Gastrocnemius medialis (tissue), 4 donors: ENCODE results near the gene PPP2R1B. TPM values are rescaled to one million over a fixed set of nuclear protein-coding genes. Genes with fewer than 3 reads are reported as not detected.
"Not testable (repeated sequence)": the region's sequence is repeated elsewhere in the genome, so short reads cannot be mapped to it uniquely, and the experiment has no call there.

Source experiments
- ATAC-seq, 2 donors: fragments of 150-250 bp; one replicate each; pipeline ENCODE4 v1.9.1; 2016
- DNase-seq, 2 donors: peaks; one replicate each; pipeline ENCODE4 v3.0.0-alpha.2; 2019
- H3K27ac ChIP-seq, 4 donors: fragments of 200-600 bp; sonication (generic); 1 replicate in 1 of 4; 2 replicates in 3 of 4; pipeline ENCODE4 v1.5.1; 2016 to 2018; ENCODE audit warnings: mild to moderate bottlenecking in 2 of 4, moderate library complexity in 1 of 4
- H3K27me3 ChIP-seq, 3 donors: fragments of 200-600 bp; sonication (generic) in 2 of 3; 1 replicate in 1 of 3; 2 replicates in 2 of 3; pipeline versions ENCODE4 v1.5.1 to v1.6.0; 2016 to 2019; ENCODE audit warnings: mild to moderate bottlenecking in 1 of 3, moderate library complexity in 1 of 3
- H3K36me3 ChIP-seq, 2 donors: fragments of 200-600 bp; sonication (generic) in 1 of 2; one replicate each; pipeline ENCODE4 v1.5.1; 2017 to 2018
- H3K4me1 ChIP-seq, 2 donors: fragments of 200-600 bp; sonication (generic) in 1 of 2; one replicate each; pipeline ENCODE4 v1.5.1; 2016 to 2017; ENCODE audit warnings: mild to moderate bottlenecking in 2 of 2
- H3K4me3 ChIP-seq, 4 donors: fragments of 200-600 bp; sonication (generic) in 3 of 4; 1 replicate in 1 of 4; 2 replicates in 3 of 4; pipeline ENCODE4 v1.5.1; 2016 to 2019; ENCODE audit warnings: mild to moderate bottlenecking in 2 of 4
- H3K9me3 ChIP-seq, 3 donors: fragments of 200-600 bp; sonication (generic) in 2 of 3; 1 replicate in 1 of 3; 2 replicates in 2 of 3; pipeline ENCODE4 v1.5.1; 2016 to 2019
- POLR2A ChIP-seq, 2 donors: fragments of 450-650 bp; IDR thresholded peaks; one replicate each; pipeline ENCODE4 v1.6.1; 2017; ENCODE audit warnings: antibody characterized with exemption in 2 of 2, mild to moderate bottlenecking in 2 of 2, moderate library complexity in 2 of 2
- in situ Hi-C, 4 donors: fragments of 200-750 bp; cut with MboI; loops; one replicate each; pipeline versions ENCODE4 v1.15.0 to v1.8.0; 2017; ENCODE audit warnings: low sequenced_read_pairs in 4 of 4
- intact Hi-C: fragments of 100-400 bp; cut with DNase I; formaldehyde crosslinking; loops from one replicate; pipeline ENCODE4 v1.15.1; 2023; ENCODE audit warnings: low total_unique reads
- total RNA-seq, 4 donors: library from RNA; depleted of rRNA; stranded (reverse); fragments of >200 nt; gene quantifications; one replicate each; pipeline versions ENCODE4 v1.1.0 to v1.2.3, GENCODE V29; 2016
- TF ChIP-seq, protein P1 (sequence below), 5 experiments: fragments of 450-650 bp in 3 of 5; fragments of 200-600 bp in 2 of 5; sonication (generic) in 2 of 5; IDR thresholded peaks in 4 of 5; conservative IDR thresholded peaks in 1 of 5; 1 replicate in 4 of 5; 2 replicates in 1 of 5; pipeline ENCODE4 v1.5.1; 2016 to 2019; ENCODE audit warnings: antibody characterized with exemption in 5 of 5, mild to moderate bottlenecking in 3 of 5, moderate library complexity in 3 of 5

PPP2R1B gene
- total RNA-seq, 4 donors from 2014 or later, result 7.3 to 16.0 (median 9.4) TPM

DNA sequence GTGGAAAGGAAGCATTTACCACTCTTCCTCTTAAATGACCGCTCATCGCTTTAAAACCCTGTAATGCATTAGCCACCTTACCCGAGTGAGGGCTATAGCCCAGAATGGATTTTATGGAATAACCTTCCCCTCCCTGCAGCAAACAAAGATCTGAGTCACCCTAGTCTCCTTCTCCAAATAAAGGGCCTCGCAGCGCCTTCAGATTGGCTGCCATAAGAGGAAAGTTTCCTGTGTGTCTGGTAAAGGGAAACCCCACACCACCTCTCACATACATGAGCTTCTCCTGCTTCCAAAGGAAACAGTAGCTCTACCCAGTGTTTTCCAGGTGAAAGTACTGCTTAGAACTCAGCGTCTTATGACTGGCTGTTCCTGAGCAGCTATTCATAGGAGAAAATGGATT lies 47.8 kb downstream of the PPP2R1B start:
- TF ChIP-seq, protein P1, sequence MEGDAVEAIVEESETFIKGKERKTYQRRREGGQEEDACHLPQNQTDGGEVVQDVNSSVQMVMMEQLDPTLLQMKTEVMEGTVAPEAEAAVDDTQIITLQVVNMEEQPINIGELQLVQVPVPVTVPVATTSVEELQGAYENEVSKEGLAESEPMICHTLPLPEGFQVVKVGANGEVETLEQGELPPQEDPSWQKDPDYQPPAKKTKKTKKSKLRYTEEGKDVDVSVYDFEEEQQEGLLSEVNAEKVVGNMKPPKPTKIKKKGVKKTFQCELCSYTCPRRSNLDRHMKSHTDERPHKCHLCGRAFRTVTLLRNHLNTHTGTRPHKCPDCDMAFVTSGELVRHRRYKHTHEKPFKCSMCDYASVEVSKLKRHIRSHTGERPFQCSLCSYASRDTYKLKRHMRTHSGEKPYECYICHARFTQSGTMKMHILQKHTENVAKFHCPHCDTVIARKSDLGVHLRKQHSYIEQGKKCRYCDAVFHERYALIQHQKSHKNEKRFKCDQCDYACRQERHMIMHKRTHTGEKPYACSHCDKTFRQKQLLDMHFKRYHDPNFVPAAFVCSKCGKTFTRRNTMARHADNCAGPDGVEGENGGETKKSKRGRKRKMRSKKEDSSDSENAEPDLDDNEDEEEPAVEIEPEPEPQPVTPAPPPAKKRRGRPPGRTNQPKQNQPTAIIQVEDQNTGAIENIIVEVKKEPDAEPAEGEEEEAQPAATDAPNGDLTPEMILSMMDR (IDR thresholded peaks at IDR 0.05 in 4 of 5, conservative IDR thresholded peaks at IDR 0.05 in 1 of 5), result no peak
- peak; percentile 26 to 76 for TF ChIP-seq POLR2A (IDR thresholded peaks at IDR 0.05)
- DNase-seq (peak in 1 of 2 donors; percentile 70), ATAC-seq (peak; percentile 93)
- in situ Hi-C loops (no loop called here), intact Hi-C loops (loop anchor here (2.0 to 5.0 kb wide), 2 partner anchors 14 to 116 kb away; partner anchors contain the start of gene SIK2)
- H3K4me1 ChIP-seq, result peaks cover 27 to 29% of the 10 kb centered on the region in 2 donors
- H3K36me3 ChIP-seq, result peaks cover 0 to 41% of the 10 kb centered on the region in 2 donors
- H3K27ac ChIP-seq, result peak overlapping the region; percentile 85 to 97 (median 88)
- H3K27me3 ChIP-seq, result no peaks in the 10 kb centered on the region
- H3K4me3 ChIP-seq, result peak overlapping the region in 2 of 4 donors; percentile 0 to 17
- H3K9me3 ChIP-seq, result no peaks in the 10 kb centered on the region

DNA sequence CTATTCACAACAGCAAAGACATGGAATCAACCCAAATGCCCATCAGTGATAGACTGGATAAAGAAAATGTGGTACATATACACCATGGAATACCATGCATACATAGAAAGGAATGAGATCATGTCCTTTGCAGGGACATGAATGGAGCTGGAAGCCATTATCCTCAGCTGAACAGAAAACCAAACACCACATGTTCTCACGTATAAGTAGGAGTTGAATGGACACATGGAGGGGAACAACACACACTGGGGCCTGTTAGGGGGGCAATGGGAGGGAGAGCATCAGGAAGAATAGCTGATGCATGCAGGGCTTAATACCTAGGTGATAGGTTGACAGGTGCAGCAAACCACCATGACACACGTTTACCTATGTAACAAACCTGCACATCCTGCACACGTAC lies 48.5 kb downstream of the PPP2R1B start:
- H3K27me3 ChIP-seq, H3K4me3 ChIP-seq, ATAC-seq, DNase-seq, H3K9me3 ChIP-seq, in situ Hi-C loops: not testable (repeated sequence)
- Histone ChIP-seq H3K4me1 (peaks cover 27 to 29% of the 10 kb centered on the region in 2 donors), H3K36me3 (peaks cover 0 to 33% of the 10 kb centered on the region in 2 donors), H3K27ac (peak overlapping the region; percentile 85 to 97 (median 88))
- intact Hi-C loops, result loop anchor here (2.0 to 5.0 kb wide), 2 partner anchors 13 to 115 kb away; partner anchors contain the start of gene SIK2

DNA sequence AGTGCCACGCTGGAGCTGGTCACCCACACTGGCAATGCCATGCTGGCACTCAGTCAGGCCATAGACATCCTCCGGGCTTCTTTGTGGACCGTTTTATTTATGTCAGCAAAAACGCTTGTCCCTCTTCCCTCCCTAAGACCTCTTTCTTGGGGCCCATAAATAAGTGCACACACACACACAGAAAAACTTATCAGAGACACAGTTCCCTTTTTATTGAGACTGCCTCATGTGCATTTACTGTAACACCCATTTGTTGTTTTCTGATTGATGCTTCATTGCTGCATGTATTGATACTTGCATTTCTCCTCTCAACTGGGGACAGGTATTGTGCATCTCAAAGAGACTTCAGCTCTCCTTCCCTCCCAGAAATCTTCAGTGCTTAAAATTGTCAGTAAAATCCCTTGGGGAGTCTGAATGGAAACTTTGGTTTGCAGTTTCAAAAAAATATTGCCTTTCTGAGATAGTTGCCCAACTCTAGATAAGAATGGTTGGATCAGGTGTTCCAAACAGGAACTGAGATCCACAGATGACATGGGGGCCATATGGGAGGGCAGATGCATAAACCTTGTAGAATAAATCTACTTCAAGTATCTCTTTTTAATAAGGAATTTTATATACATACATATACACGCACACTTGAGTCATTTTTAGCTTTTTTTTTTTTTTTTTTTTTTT lies 50.9 kb downstream of the PPP2R1B start:
- H3K4me3 ChIP-seq, result no peak overlapping the region
- H3K4me1 ChIP-seq, result peaks cover 27 to 29% of the 10 kb centered on the region in 2 donors
- no peaks in the 10 kb centered on the region for H3K9me3 ChIP-seq
- peak overlapping the region; percentile 17 to 55 (median 30) for H3K27ac ChIP-seq
- DNase-seq (no peak), ATAC-seq (no peak)
- intact Hi-C loops (loop anchor here (5.0 kb wide), 1 partner anchor 113 kb away; the partner anchor contains the start of gene SIK2), in situ Hi-C loops (no loop called here)
- TF ChIP-seq POLR2A (IDR thresholded peaks at IDR 0.05), result no peak
- TF ChIP-seq, protein P1 (IDR thresholded peaks at IDR 0.05 in 4 of 5, conservative IDR thresholded peaks at IDR 0.05 in 1 of 5), result no peak
- peaks cover 0 to 21% of the 10 kb centered on the region in 2 donors for H3K36me3 ChIP-seq
- no peaks in the 10 kb centered on the region for H3K27me3 ChIP-seq

DNA sequence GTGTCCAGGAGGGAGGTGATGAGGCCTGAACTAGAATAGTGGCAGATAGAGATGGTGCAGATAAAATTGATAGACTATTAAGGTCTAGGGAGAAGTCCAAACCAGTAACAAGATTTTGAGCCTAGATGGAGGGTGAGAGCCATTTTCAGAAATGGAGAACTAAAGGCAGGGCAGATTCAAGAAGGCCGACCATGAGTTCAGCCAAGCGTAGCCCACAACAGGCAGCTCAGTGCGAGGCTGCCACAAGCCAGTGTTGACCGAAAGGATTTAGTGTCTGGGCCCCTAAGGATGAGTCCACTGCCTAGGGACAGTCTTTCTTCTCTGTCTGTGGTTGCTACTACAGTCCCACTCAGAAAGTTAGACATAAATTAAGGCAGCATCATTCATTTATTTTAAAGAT lies 51.7 kb downstream of the PPP2R1B start:
- H3K27me3 ChIP-seq, result no peaks in the 10 kb centered on the region
- in situ Hi-C loops (no loop called here), intact Hi-C loops (no loop called here)
- DNase-seq, result no peak
- H3K27ac ChIP-seq, result peak overlapping the region; percentile 17 to 55 (median 30)
- ATAC-seq, result no peak
- no peak overlapping the region for H3K4me3 ChIP-seq
- peaks cover 26 to 29% of the 10 kb centered on the region in 2 donors for H3K4me1 ChIP-seq
- TF ChIP-seq POLR2A (IDR thresholded peaks at IDR 0.05), result no peak
- TF ChIP-seq, protein P1 (IDR thresholded peaks at IDR 0.05 in 4 of 5, conservative IDR thresholded peaks at IDR 0.05 in 1 of 5), result no peak
- H3K36me3 ChIP-seq, result peaks cover 0 to 13% of the 10 kb centered on the region in 2 donors
- H3K9me3 ChIP-seq, result no peaks in the 10 kb centered on the region

DNA sequence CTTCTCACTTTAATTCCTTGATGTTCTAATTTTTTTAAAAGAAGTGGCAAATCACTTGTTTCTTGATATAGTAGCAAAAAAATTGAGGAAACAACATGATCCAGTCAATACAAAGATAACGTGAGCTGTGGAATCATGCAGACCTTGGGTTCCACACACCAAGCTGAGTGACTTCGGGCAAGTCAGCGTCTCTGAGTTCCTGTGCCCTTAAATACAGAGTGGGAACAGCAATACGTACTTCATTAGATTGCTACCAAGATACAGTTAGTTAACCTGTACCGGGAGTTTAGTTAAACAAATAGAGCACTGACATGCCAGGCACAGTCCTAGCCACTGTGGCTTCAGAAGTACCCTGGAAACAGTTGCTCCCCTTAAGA lies 58.5 kb downstream of the PPP2R1B start:
- H3K4me1 ChIP-seq, result peaks cover 21% of the 10 kb centered on the region in 2 donors
- H3K9me3 ChIP-seq, result no peaks in the 10 kb centered on the region
- no peak overlapping the region for H3K4me3 ChIP-seq
- TF ChIP-seq, protein P1 (IDR thresholded peaks at IDR 0.05 in 4 of 5, conservative IDR thresholded peaks at IDR 0.05 in 1 of 5), result no peak
- no peak for TF ChIP-seq POLR2A (IDR thresholded peaks at IDR 0.05)
- H3K36me3 ChIP-seq, result peaks cover 0 to 41% of the 10 kb centered on the region in 2 donors
- in situ Hi-C loops, result no loop called here
- intact Hi-C loops, result no loop called here
- H3K27ac ChIP-seq, result peak overlapping the region; percentile 42 to 67 (median 50)
- H3K27me3 ChIP-seq, result no peaks in the 10 kb centered on the region
- DNase-seq, result no peak
- no peak for ATAC-seq
